HCT116 (cell line): ENCODE results near the gene ARMC2. TPM values are rescaled to one million over a fixed set of nuclear protein-coding genes. Genes with fewer than 3 reads are reported as not detected.

Experiments used
- ATAC-seq: fragments of 200-7000 bp; cut with Tn5 transposase; 2 replicates; pipeline ENCODE4 v1.9.1; 2020; ENCODE audit warnings: mild to moderate bottlenecking, moderate library complexity
- BruUV-seq: library from RNA; stranded (reverse); fragments of 400-500 nt; replicated peaks from 2 replicates; lab custom pipeline; 2021; lab: Mats Ljungman, UMichigan
- CTCF ChIA-PET: fragments of 300-600 bp; sonication (Branson Sonifier 250); formaldehyde crosslinking; loops from one replicate; lab custom pipeline; 2021; ENCODE audit warnings: antibody characterized with exemption; lab: Charles Lee
- POLR2A ChIA-PET: fragments of 300-600, 350-600 bp; sonication (Branson Sonifier 250); formaldehyde crosslinking; loops from one replicate; lab custom pipeline; 2021; ENCODE audit warnings: antibody characterized with exemption; lab: Charles Lee
- RAD21 ChIA-PET, 2 experiments: fragments of 300-600 bp; sonication (Branson Sonifier 250); formaldehyde crosslinking; loops; one replicate each; lab custom pipeline; 2023; ENCODE audit warnings: low total read pairs in 2 of 2; ENCODE audit not compliant: uncharacterized antibody in 2 of 2, unreplicated experiment in 2 of 2, low non-redundant PET in 1 of 2; lab: Charles Lee
- DNase-seq: peaks from one replicate; pipeline ENCODE4 v3.0.0-alpha.2; 2010; ENCODE audit warnings: low read depth, low spot score
- H2AFZ ChIP-seq: fragments of 200-600 bp; shearing (Covaris generic), sonication (generic); 2 replicates; pipeline ENCODE4 v1.6.1; 2017; ENCODE audit warnings: low read depth, mixed run types, mixed read lengths, antibody characterized with exemption, low read length; ENCODE audit not compliant: poor library complexity, severe bottlenecking
- H3K27ac ChIP-seq: 2 replicates; pipeline ENCODE4 v1.5.1; 2012; ENCODE audit warnings: low read depth, low read length
- H3K27me3 ChIP-seq: fragments of 200-600 bp; sonication (generic); 2 replicates; pipeline ENCODE4 v1.6.1; 2016; ENCODE audit warnings: mixed run types, low read length, mixed read lengths; ENCODE audit not compliant: insufficient read depth
- H3K36me3 ChIP-seq, 2 experiments: fragments of 200-500 bp in 1 of 2; fragments of 200-600 bp in 1 of 2; sonication (Bioruptor generic) in 1 of 2; sonication (generic) in 1 of 2; 2 replicates each; pipeline versions ENCODE4 v1.5.1 to v1.6.1; 2014 to 2016; ENCODE audit warnings: low read length in 2 of 2, inconsistent platforms in 1 of 2, mixed read lengths in 1 of 2, mixed run types in 1 of 2; ENCODE audit not compliant: insufficient read depth in 2 of 2, control insufficient read depth in 1 of 2
- H3K4me1 ChIP-seq, 2 experiments: fragments of 200-600 bp in 1 of 2; sonication (generic) in 1 of 2; 2 replicates each; pipeline versions ENCODE4 v1.5.1 to v1.6.1; 2012 to 2017; ENCODE audit warnings: low read length in 2 of 2, inconsistent platforms in 1 of 2, mild to moderate bottlenecking in 1 of 2, mixed read lengths in 1 of 2, mixed run types in 1 of 2, moderate library complexity in 1 of 2; ENCODE audit not compliant: insufficient read depth in 2 of 2, control insufficient read depth in 1 of 2
- H3K4me2 ChIP-seq: fragments of 200-600 bp; sonication (generic); 2 replicates; pipeline ENCODE4 v1.6.1; 2017; ENCODE audit warnings: mixed run types, low read length, mixed read lengths
- H3K4me3 ChIP-seq, 2 experiments: fragments of 200-600 bp in 1 of 2; sonication (generic) in 1 of 2; replicated peaks in 1 of 2; 2 replicates each; pipeline ENCODE4 v1.5.1; 2011 to 2016; ENCODE audit warnings: low read length in 2 of 2, control low read depth in 1 of 2, low read depth in 1 of 2, mild to moderate bottlenecking in 1 of 2, mixed read lengths in 1 of 2, mixed run types in 1 of 2
- H3K79me2 ChIP-seq: fragments of 200-600 bp; sonication (generic); 2 replicates; pipeline ENCODE4 v1.6.1; 2017; ENCODE audit warnings: mild to moderate bottlenecking, mixed run types, low read length, moderate library complexity, mixed read lengths; ENCODE audit not compliant: insufficient read depth
- H3K9ac ChIP-seq: fragments of 200-600 bp; sonication (generic); 2 replicates; pipeline ENCODE4 v1.6.1; 2016; ENCODE audit warnings: low read length, mixed read lengths
- H3K9me2 ChIP-seq: fragments of 200-600 bp; sonication (generic), shearing (Covaris generic); 2 replicates; pipeline ENCODE4 v1.6.1; 2017; ENCODE audit warnings: mixed run types, mild to moderate bottlenecking, moderate library complexity; ENCODE audit not compliant: insufficient read depth
- H3K9me3 ChIP-seq, 2 experiments: fragments of 200-500 bp in 1 of 2; fragments of 200-600 bp in 1 of 2; sonication (Bioruptor generic) in 1 of 2; sonication (generic) in 1 of 2; 2 replicates each; pipeline ENCODE4 v1.6.1; 2014 to 2017; ENCODE audit warnings: low read length in 2 of 2, mixed read lengths in 2 of 2, inconsistent platforms in 1 of 2, low read depth in 1 of 2, mild to moderate bottlenecking in 1 of 2, mixed run types in 1 of 2, moderate library complexity in 1 of 2; ENCODE audit not compliant: control insufficient read depth in 1 of 2, insufficient read depth in 1 of 2
- H4K20me1 ChIP-seq: fragments of 200-600 bp; sonication (generic), shearing (Covaris generic); 2 replicates; pipeline ENCODE4 v1.6.1; 2017; ENCODE audit warnings: mixed run types, mild to moderate bottlenecking, moderate library complexity; ENCODE audit not compliant: insufficient read depth
- ATF3 ChIP-seq: IDR thresholded peaks from 2 replicates; pipeline ENCODE4 v1.6.1; 2012
- CBX3 ChIP-seq: IDR thresholded peaks from 2 replicates; pipeline ENCODE4 v1.6.1; 2012; ENCODE audit warnings: low read depth
- CEBPB ChIP-seq: IDR thresholded peaks from 2 replicates; pipeline ENCODE4 v1.6.1; 2012; ENCODE audit warnings: low read depth
- CTCF ChIP-seq, 3 experiments: fragments of 200-600 bp in 1 of 3; sonication (generic) in 1 of 3; IDR thresholded peaks in 2 of 3; conservative IDR thresholded peaks in 1 of 3; 2 replicates each; pipeline ENCODE4 v1.5.1; 2012 to 2017; ENCODE audit warnings: low read depth in 2 of 3, low read length in 2 of 3, antibody characterized with exemption in 1 of 3, borderline replicate concordance in 1 of 3, control low read depth in 1 of 3, mild to moderate bottlenecking in 1 of 3, mixed read lengths in 1 of 3, mixed run types in 1 of 3, moderate library complexity in 1 of 3; ENCODE audit not compliant: insufficient read depth in 1 of 3
- EGR1 ChIP-seq: IDR thresholded peaks from 2 replicates; pipeline ENCODE4 v1.6.1; 2012; ENCODE audit warnings: low read depth
- ELF1 ChIP-seq: IDR thresholded peaks from 2 replicates; pipeline ENCODE4 v1.6.1; 2012; ENCODE audit warnings: low read depth, borderline replicate concordance
- FOSL1 ChIP-seq: IDR thresholded peaks from 2 replicates; pipeline ENCODE4 v1.6.1; 2012; ENCODE audit warnings: low read depth
- POLR2A ChIP-seq: IDR thresholded peaks from 2 replicates; pipeline ENCODE4 v1.7.0; 2011; ENCODE audit warnings: borderline replicate concordance; ENCODE audit not compliant: insufficient read depth, insufficient read length; ENCODE audit errors: extremely low read depth
- RAD21 ChIP-seq: IDR thresholded peaks from 2 replicates; pipeline ENCODE4 v1.6.1; 2012; ENCODE audit warnings: low read depth, mild to moderate bottlenecking
- REST ChIP-seq: IDR thresholded peaks from 2 replicates; pipeline ENCODE4 v1.6.1; 2012; ENCODE audit warnings: low read depth
- SP1 ChIP-seq: IDR thresholded peaks from 2 replicates; pipeline ENCODE4 v1.6.1; 2012; ENCODE audit warnings: low read depth
- SRF ChIP-seq: IDR thresholded peaks from 2 replicates; pipeline ENCODE4 v1.6.1; 2012; ENCODE audit warnings: low read depth
- TCF7L2 ChIP-seq: IDR thresholded peaks from 2 replicates; pipeline ENCODE4 v1.7.0; 2011; ENCODE audit warnings: borderline replicate concordance, inconsistent platforms; ENCODE audit not compliant: insufficient read depth, insufficient read length; ENCODE audit errors: extremely low read depth
- YY1 ChIP-seq: IDR thresholded peaks from 2 replicates; pipeline ENCODE4 v1.6.1; 2011; ENCODE audit warnings: low read length, low read depth, moderate library complexity, mild to moderate bottlenecking; ENCODE audit not compliant: insufficient replicate concordance; ENCODE audit errors: extremely low read depth
- ZBTB33 ChIP-seq: IDR thresholded peaks from 2 replicates; pipeline ENCODE4 v1.6.1; 2011; ENCODE audit warnings: mild to moderate bottlenecking, low read length, moderate library complexity; ENCODE audit not compliant: insufficient replicate concordance; ENCODE audit errors: extremely low read depth
- intact Hi-C: fragments of 100-400 bp; cut with micrococcal nuclease; formaldehyde crosslinking; loops from 2 replicates; pipeline ENCODE4 v1.10.0; 2022
- total RNA-seq: library from RNA; stranded (reverse); gene quantifications from one replicate; pipeline ENCODE4 v1.2.1, GENCODE V29; 2021; ENCODE audit not compliant: unreplicated experiment

Gene ARMC2
- total RNA-seq, 1 experiment from 2014 or later = 3.6 TPM

GRCh38 chr6:109015176-109015575, 167.0 kb downstream of the ARMC2 start:
- no peak overlapping the region for H3K4me2 ChIP-seq

More at GRCh38 chr6:109015176-109015575, 167.0 kb downstream of the ARMC2 start:
- no peak overlapping the region for H3K9ac ChIP-seq
- BruUV-seq = no TSS peak
- no peaks in the 10 kb centered on the region for H3K27me3 ChIP-seq
- ChIA-PET POLR2A (no interaction called here), CTCF (no interaction called here), RAD21 (no interaction called here)
- H3K36me3 ChIP-seq = no peaks in the 10 kb centered on the region
- no peak overlapping the region for H2AFZ ChIP-seq
- H3K4me3 ChIP-seq = no peak overlapping the region
- intact Hi-C loops = no loop called here
- TF ChIP-seq CBX3 = no peak
- TF ChIP-seq ATF3 = no peak
- no peak for TF ChIP-seq REST
- no peak for TF ChIP-seq ELF1
- no peak for TF ChIP-seq SRF
- TF ChIP-seq CEBPB = no peak
- no peak for TF ChIP-seq YY1
- no peak for TF ChIP-seq SP1
- TF ChIP-seq RAD21 = no peak
- no peak for TF ChIP-seq EGR1
- no peak for TF ChIP-seq FOSL1
- no peak for TF ChIP-seq POLR2A
- TF ChIP-seq CTCF (IDR thresholded peaks at IDR 0.05 in 2 of 3, conservative IDR thresholded peaks at IDR 0.05 in 1 of 3; ENCODE audit: borderline replicate concordance in 1 of 3, insufficient read depth in 1 of 3, low read depth in 2 of 3, low read length in 2 of 3) = no peak
- no peak for TF ChIP-seq ZBTB33
- no peak for TF ChIP-seq TCF7L2
- ATAC-seq (no peak; the same call in 1 of the 2 replicates), DNase-seq (no peak)
- no peaks in the 10 kb centered on the region for H3K79me2 ChIP-seq
- H3K9me2 ChIP-seq = no peaks in the 10 kb centered on the region
- no peak overlapping the region for H3K27ac ChIP-seq
- H3K4me1 ChIP-seq = peaks cover 2 to 4% of the 10 kb centered on the region in 2 experiments; a peak in 3 of 4 replicates
- H3K9me3 ChIP-seq = no peaks in the 10 kb centered on the region
- no peaks in the 10 kb centered on the region for H4K20me1 ChIP-seq
